Uterus (tissue), 2 donors: Measurements from ENCODE around the gene CNOT4.

Experiments used
- POLR2A ChIP-seq, 2 donors: fragments of 450-650 bp; IDR thresholded peaks; one replicate each; pipeline ENCODE4 v1.6.1; 2016; ENCODE audit warnings: antibody characterized with exemption in 2 of 2, mild to moderate bottlenecking in 1 of 2, moderate library complexity in 1 of 2
- TF ChIP-seq, protein P1 (sequence below), 4 experiments: fragments of 200-600 bp in 2 of 4; fragments of 450-650 bp in 2 of 4; sonication (generic) in 2 of 4; IDR thresholded peaks; one replicate each; pipeline ENCODE4 v1.5.1; 2016 to 2019; ENCODE audit warnings: antibody characterized with exemption in 4 of 4, mild to moderate bottlenecking in 2 of 4, moderate library complexity in 1 of 4

- TF ChIP-seq POLR2A (IDR thresholded peaks at IDR 0.05): no peak
- TF ChIP-seq, protein P1, sequence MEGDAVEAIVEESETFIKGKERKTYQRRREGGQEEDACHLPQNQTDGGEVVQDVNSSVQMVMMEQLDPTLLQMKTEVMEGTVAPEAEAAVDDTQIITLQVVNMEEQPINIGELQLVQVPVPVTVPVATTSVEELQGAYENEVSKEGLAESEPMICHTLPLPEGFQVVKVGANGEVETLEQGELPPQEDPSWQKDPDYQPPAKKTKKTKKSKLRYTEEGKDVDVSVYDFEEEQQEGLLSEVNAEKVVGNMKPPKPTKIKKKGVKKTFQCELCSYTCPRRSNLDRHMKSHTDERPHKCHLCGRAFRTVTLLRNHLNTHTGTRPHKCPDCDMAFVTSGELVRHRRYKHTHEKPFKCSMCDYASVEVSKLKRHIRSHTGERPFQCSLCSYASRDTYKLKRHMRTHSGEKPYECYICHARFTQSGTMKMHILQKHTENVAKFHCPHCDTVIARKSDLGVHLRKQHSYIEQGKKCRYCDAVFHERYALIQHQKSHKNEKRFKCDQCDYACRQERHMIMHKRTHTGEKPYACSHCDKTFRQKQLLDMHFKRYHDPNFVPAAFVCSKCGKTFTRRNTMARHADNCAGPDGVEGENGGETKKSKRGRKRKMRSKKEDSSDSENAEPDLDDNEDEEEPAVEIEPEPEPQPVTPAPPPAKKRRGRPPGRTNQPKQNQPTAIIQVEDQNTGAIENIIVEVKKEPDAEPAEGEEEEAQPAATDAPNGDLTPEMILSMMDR (IDR thresholded peaks at IDR 0.05): no peak
Measured at GRCh38 chr7:135383525-135384175, 126.3 kb downstream of the CNOT4 start.
